AG04450 (cell line): ENCODE measurements around the gene ZNF692. TPM values are rescaled to one million over a fixed set of nuclear protein-coding genes. Genes with fewer than 3 reads are reported as not detected.

Experiments used
- CTCF ChIA-PET: fragments of 300-600, 350-600 bp; formaldehyde crosslinking; extraction: SDS; loops from one replicate; lab custom pipeline; 2022; ENCODE audit warnings: antibody characterized with exemption, inconsistent platforms; lab: Charles Lee
- POLR2A ChIA-PET: fragments of 350-600 bp; formaldehyde crosslinking; extraction: SDS; loops from one replicate; lab custom pipeline; 2021; ENCODE audit warnings: antibody characterized with exemption, inconsistent platforms; lab: Yijun Ruan, JAX
- DNase-seq: peaks from one replicate; pipeline ENCODE4 v3.0.0-alpha.2; 2011; ENCODE audit warnings: low read depth, low spot score
- H3K27ac ChIP-seq: one replicate; pipeline ENCODE4 v1.5.1; 2012; ENCODE audit warnings: low read depth, low read length, control low read depth
- H3K27me3 ChIP-seq: one replicate; pipeline ENCODE4 v1.6.0; 2012; ENCODE audit warnings: low read length; ENCODE audit not compliant: control insufficient read depth, insufficient read depth
- H3K4me3 ChIP-seq: 2 replicates; pipeline ENCODE4 v1.5.1; 2011; ENCODE audit warnings: mild to moderate bottlenecking, low read depth, low read length, control low read depth
- H3K9me3 ChIP-seq: 2 replicates; pipeline ENCODE4 v1.5.1; 2012; ENCODE audit warnings: low read length; ENCODE audit not compliant: control insufficient read depth, insufficient read depth
- CTCF ChIP-seq: IDR thresholded peaks from 2 replicates; pipeline ENCODE4 v1.5.1; 2011; ENCODE audit warnings: low read depth, low read length, control low read depth, inconsistent platforms
- polyA plus RNA-seq: library from polyadenylated mRNA; depleted of rRNA; stranded (reverse); fragments of >200 nt; gene quantifications from 2 replicates; pipeline ENCODE4 v1.2.3, GENCODE V29; 2011

Gene ZNF692
- polyA plus RNA-seq, 1 experiment = 12.7 TPM

GRCh38 chr1:248812736-248813425 lies 46.0 kb downstream of the ZNF692 start:
- no peaks in the 10 kb centered on the region for H3K27me3 ChIP-seq
- no peak overlapping the region for H3K27ac ChIP-seq
- POLR2A ChIA-PET = no interaction called here
- peaks cover 2% of the 10 kb centered on the region; the same call in 1 of the 2 replicates for H3K9me3 ChIP-seq
- TF ChIP-seq CTCF = no peak
- no peak for DNase-seq
- no peak overlapping the region for H3K4me3 ChIP-seq
- CTCF ChIA-PET = no interaction called here

GRCh38 chr1:248811514-248812490 lies 47.1 kb downstream of the ZNF692 start:
- TF ChIP-seq CTCF = no peak
- CTCF ChIA-PET = no interaction called here
- no peak for DNase-seq
- Histone ChIP-seq H3K4me3 (no peak overlapping the region), H3K27me3 (no peaks in the 10 kb centered on the region), H3K9me3 (peaks cover 2% of the 10 kb centered on the region; the same call in 1 of the 2 replicates), H3K27ac (no peak overlapping the region)
- POLR2A ChIA-PET = no interaction called here

- Histone ChIP-seq H3K4me3 (no peak overlapping the region), H3K27ac (no peak overlapping the region), H3K27me3 (no peaks in the 10 kb centered on the region), H3K9me3 (peaks cover 2% of the 10 kb centered on the region; the same call in 1 of the 2 replicates)
- ChIA-PET POLR2A (no interaction called here), CTCF (no interaction called here)
- TF ChIP-seq CTCF = no peak
- no peak for DNase-seq
These were observed 48.0 kb downstream of the ZNF692 start for GRCh38 chr1:248810727-248811513.

GRCh38 chr1:248810000-248810726 lies 48.7 kb downstream of the ZNF692 start:
- Histone ChIP-seq H3K9me3 (peaks cover 2% of the 10 kb centered on the region; the same call in 1 of the 2 replicates), H3K27me3 (peaks cover 2% of the 10 kb centered on the region), H3K4me3 (no peak overlapping the region), H3K27ac (no peak overlapping the region)
- POLR2A ChIA-PET = no interaction called here
- TF ChIP-seq CTCF = no peak
- CTCF ChIA-PET = interaction anchor here (0.6 kb wide), 1 partner anchor 49 kb away, joined by 3 read pairs; the partner anchor contains the start of gene ZNF692
- no peak for DNase-seq
